HK-2 (cell line): Measurements from ENCODE around the gene GRHL1.

Experiments used
- DNase-seq: peaks from one replicate; pipeline ENCODE4 v3.0.0-alpha.2; 2018; ENCODE audit not compliant: unreplicated experiment

GRHL1 gene

GRCh38 chr2:9993488-9994165 lies 42.1 kb downstream of the GRHL1 start:
- no peak for DNase-seq

GRCh38 chr2:9994462-9994861 lies 43.0 kb downstream of the GRHL1 start:
- DNase-seq = no peak

- DNase-seq = no peak
Measured at GRCh38 chr2:9995059-9995458, 43.6 kb downstream of the GRHL1 start.

- DNase-seq = no peak
Measured at GRCh38 chr2:9996321-9996720, 44.8 kb downstream of the GRHL1 start.

GRCh38 chr2:9997936-9998335 lies 46.4 kb downstream of the GRHL1 start:
- DNase-seq = no peak

- DNase-seq = no peak
Measured at GRCh38 chr2:9998916-9999654, 47.6 kb downstream of the GRHL1 start.

- DNase-seq = no peak
Measured at GRCh38 chr2:9999693-10000092, 48.2 kb downstream of the GRHL1 start.

GRCh38 chr2:10000541-10000940 lies 49.0 kb downstream of the GRHL1 start:
- no peak for DNase-seq

GRCh38 chr2:10001586-10001985 lies 50.1 kb downstream of the GRHL1 start:
- no peak for DNase-seq

- DNase-seq = no peak
Measured at GRCh38 chr2:10002109-10002508, 50.6 kb downstream of the GRHL1 start.

- no peak for DNase-seq
Measured at GRCh38 chr2:10002681-10003080, 51.2 kb downstream of the GRHL1 start.

- no peak for DNase-seq
Measured at GRCh38 chr2:10003206-10004125, 52.0 kb downstream of the GRHL1 start.

- DNase-seq = no peak
Measured at GRCh38 chr2:10004401-10004800, 52.9 kb downstream of the GRHL1 start.

- DNase-seq = no peak
Measured at GRCh38 chr2:10004836-10005235, 53.3 kb downstream of the GRHL1 start.

- DNase-seq = no peak
Measured at GRCh38 chr2:10005461-10006235, 54.2 kb downstream of the GRHL1 start.

GRCh38 chr2:10006236-10007161 lies 55.0 kb downstream of the GRHL1 start:
- peak; percentile 41 for DNase-seq

GRCh38 chr2:10007435-10007834 lies 55.9 kb downstream of the GRHL1 start:
- no peak for DNase-seq

GRCh38 chr2:10007921-10008808 lies 56.7 kb downstream of the GRHL1 start:
- no peak for DNase-seq

- no peak for DNase-seq
Measured at GRCh38 chr2:10008809-10009176, 57.3 kb downstream of the GRHL1 start.
